Mesendoderm (in vitro differentiated cells): Measurements from ENCODE around the gene FGF3.
A peak's percentile ranks its signal among the peaks of the same experiment; 100 is the strongest.

Experiments used
- DNase-seq: peaks from one replicate; pipeline ENCODE4 v3.0.0; 2013
- H2AK5ac ChIP-seq: 2 replicates; pipeline ENCODE4 v1.6.1; 2013; ENCODE audit warnings: low read length, inconsistent platforms
- H2BK120ac ChIP-seq: 2 replicates; pipeline ENCODE4 v1.6.1; 2013; ENCODE audit warnings: low read depth, mild to moderate bottlenecking, low read length, moderate library complexity, mixed read lengths
- H2BK15ac ChIP-seq: replicated peaks from 2 replicates; pipeline ENCODE4 v1.6.1; 2013; ENCODE audit warnings: low read depth, mild to moderate bottlenecking, moderate library complexity
- H2BK5ac ChIP-seq: 2 replicates; pipeline ENCODE4 v1.6.1; 2013; ENCODE audit warnings: low read length, inconsistent platforms
- H3K18ac ChIP-seq: 2 replicates; pipeline ENCODE4 v1.6.1; 2013; ENCODE audit warnings: mild to moderate bottlenecking, low read length, mixed read lengths
- H3K23ac ChIP-seq: one replicate; pipeline ENCODE4 v1.6.1; 2013; ENCODE audit warnings: low read length
- H3K27ac ChIP-seq: 2 replicates; pipeline ENCODE4 v1.5.1; 2013; ENCODE audit warnings: low read depth, mild to moderate bottlenecking, inconsistent platforms, low read length, moderate library complexity
- H3K27me3 ChIP-seq: 2 replicates; pipeline ENCODE4 v1.6.1; 2013; ENCODE audit warnings: low read length, control low read depth, mild to moderate bottlenecking, inconsistent platforms; ENCODE audit not compliant: insufficient read depth, poor library complexity
- H3K36me3 ChIP-seq: 2 replicates; pipeline ENCODE4 v1.6.1; 2013; ENCODE audit warnings: low read length, inconsistent platforms; ENCODE audit not compliant: control insufficient read depth, insufficient read depth
- H3K4ac ChIP-seq: one replicate; pipeline ENCODE4 v1.6.1; 2013; ENCODE audit warnings: low read depth, mild to moderate bottlenecking, low read length, moderate library complexity
- H3K4me1 ChIP-seq: 2 replicates; pipeline ENCODE4 v1.6.1; 2013; ENCODE audit warnings: low read depth, low read length, inconsistent platforms; ENCODE audit not compliant: control insufficient read depth
- H3K4me2 ChIP-seq: 2 replicates; pipeline ENCODE4 v1.6.1; 2013; ENCODE audit warnings: low read length
- H3K4me3 ChIP-seq: 2 replicates; pipeline ENCODE4 v1.5.1; 2013; ENCODE audit warnings: mild to moderate bottlenecking, low read length
- H3K56ac ChIP-seq: one replicate; pipeline ENCODE4 v1.6.1; 2013; ENCODE audit warnings: low read length
- H3K79me1 ChIP-seq: 2 replicates; pipeline ENCODE4 v1.6.1; 2013; ENCODE audit warnings: low read length, inconsistent platforms
- H3K79me2 ChIP-seq: 2 replicates; pipeline ENCODE4 v1.6.1; 2013; ENCODE audit warnings: mild to moderate bottlenecking, low read length; ENCODE audit not compliant: control insufficient read depth, insufficient read depth
- H3K9ac ChIP-seq: 2 replicates; pipeline ENCODE4 v1.6.1; 2013; ENCODE audit warnings: low read length, inconsistent platforms
- H4K5ac ChIP-seq: one replicate; pipeline ENCODE4 v1.6.1; 2013; ENCODE audit warnings: low read length
- H4K8ac ChIP-seq: one replicate; pipeline ENCODE4 v1.6.1; 2013; ENCODE audit warnings: low read depth, mild to moderate bottlenecking, control low read depth, low read length, moderate library complexity
- WGBS: extraction: QIAGEN DNeasy Blood & Tissue Kit; methylation state at CpG from one replicate; pipeline ENCODE4 v1.1.7; 2013; ENCODE audit warnings: low lambda C conversion rate, missing lambda C conversion rate; ENCODE audit not compliant: insufficient coverage; ENCODE audit errors: extremely low coverage; 5-methylcytosine and 5-hydroxymethylcytosine counted together

FGF3 gene

DNA sequence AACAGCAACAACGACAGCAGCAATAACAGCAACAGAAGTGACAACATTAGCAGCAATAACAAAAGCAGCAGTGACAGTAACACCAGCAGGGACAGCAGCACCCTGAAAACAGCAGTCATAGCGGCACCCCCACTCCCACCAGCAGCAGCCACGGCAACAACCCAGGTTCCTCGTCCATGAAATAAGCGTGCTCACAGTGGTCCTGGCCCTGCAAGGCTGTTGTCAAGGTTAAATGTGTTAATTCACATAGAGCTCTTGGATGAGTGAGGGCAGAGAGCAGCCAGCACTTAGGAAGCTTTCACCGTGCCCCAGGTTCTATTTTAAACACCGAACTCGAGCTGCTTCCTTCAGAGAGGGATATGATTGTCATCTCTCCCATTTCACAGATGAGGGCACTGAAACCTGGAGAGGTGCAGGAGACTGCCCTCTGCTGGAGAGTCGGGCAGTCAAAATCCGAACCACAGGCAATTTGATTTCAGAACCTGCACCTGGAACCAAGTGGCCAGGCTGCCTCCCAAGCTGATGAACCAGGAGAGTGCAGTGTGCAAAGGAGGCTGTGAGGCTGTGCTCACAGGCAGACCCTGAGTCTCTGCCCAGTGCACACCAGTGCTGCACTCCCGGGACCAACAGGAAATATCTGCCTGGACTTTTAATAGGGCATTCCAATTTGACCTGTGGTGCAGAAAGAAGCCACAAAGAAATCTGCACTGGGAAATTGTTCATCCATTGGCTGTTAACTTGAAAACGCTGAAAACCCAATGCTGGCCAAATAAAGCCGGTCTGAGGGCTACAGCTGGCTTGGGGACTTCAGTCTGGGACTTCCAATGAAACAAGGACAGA, 22.9 kb upstream of the FGF3 start:
- Histone ChIP-seq H3K4me3 (no peak overlapping the region), H3K36me3 (no peaks in the 10 kb centered on the region), H2AK5ac (no peak overlapping the region), H3K4me2 (no peak overlapping the region), H3K4ac (no peak overlapping the region), H3K18ac (no peak overlapping the region), H3K27me3 (peaks cover 2% of the 10 kb centered on the region), H4K5ac (no peak overlapping the region), H2BK15ac (no peak overlapping the region), H3K79me2 (no peaks in the 10 kb centered on the region), H4K8ac (no peak overlapping the region), H3K9ac (no peak overlapping the region), H3K27ac (no peak overlapping the region), H3K23ac (no peak overlapping the region), H3K4me1 (no peaks in the 10 kb centered on the region), H3K79me1 (no peaks in the 10 kb centered on the region), H3K56ac (no peak overlapping the region), H2BK120ac (no peak overlapping the region), H2BK5ac (no peak overlapping the region)
- peak; percentile 57 for DNase-seq
- no CpG with 5 or more reads among the region's 13 CpGs for WGBS

DNA sequence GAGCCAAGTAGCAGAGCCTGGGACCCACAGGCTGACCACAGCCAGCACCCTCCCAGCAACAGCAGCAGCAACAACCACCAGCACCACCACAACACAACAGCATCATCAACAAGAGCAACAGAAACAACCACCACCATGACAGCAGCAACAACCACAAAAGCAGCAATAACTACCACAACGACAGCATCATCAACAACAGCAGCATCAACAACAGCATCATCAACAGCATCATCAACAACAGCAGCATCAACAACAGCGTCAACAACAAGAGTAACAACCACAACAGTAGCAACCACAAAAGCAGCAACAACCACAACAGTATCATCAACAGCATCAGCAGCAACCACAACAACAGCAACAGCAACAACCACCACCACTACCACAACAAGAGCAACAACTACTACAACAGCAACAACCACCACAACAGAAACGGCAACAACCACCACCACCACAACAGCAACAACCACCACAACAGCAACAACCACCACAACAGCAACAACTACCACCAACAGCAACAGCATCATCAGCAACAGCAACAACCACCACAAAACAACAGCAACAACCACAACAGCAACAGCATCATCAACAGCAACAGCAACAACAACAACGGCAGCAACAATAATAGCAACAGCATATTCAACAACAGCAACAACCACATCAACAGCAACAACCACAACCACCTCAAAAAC, 22.1 kb upstream of the FGF3 start:
- no peak overlapping the region for H3K27ac ChIP-seq
- no peak overlapping the region for H3K18ac ChIP-seq
- H3K56ac ChIP-seq, result no peak overlapping the region
- DNase-seq, result no peak
- H4K5ac ChIP-seq, result no peak overlapping the region
- H3K4me2 ChIP-seq, result no peak overlapping the region
- no peak overlapping the region for H3K9ac ChIP-seq
- no peak overlapping the region for H2BK15ac ChIP-seq
- H3K36me3 ChIP-seq, result no peaks in the 10 kb centered on the region
- no peak overlapping the region for H3K4me3 ChIP-seq
- WGBS, result no CpG with 5 or more reads among the region's 4 CpGs
- no peaks in the 10 kb centered on the region for H3K79me1 ChIP-seq
- no peak overlapping the region for H4K8ac ChIP-seq
- H3K79me2 ChIP-seq, result no peaks in the 10 kb centered on the region
- no peak overlapping the region for H3K4ac ChIP-seq
- no peak overlapping the region for H2BK5ac ChIP-seq
- no peak overlapping the region for H2BK120ac ChIP-seq
- no peak overlapping the region for H3K23ac ChIP-seq
- H2AK5ac ChIP-seq, result no peak overlapping the region
- H3K4me1 ChIP-seq, result no peaks in the 10 kb centered on the region
- H3K27me3 ChIP-seq, result no peaks in the 10 kb centered on the region

DNA sequence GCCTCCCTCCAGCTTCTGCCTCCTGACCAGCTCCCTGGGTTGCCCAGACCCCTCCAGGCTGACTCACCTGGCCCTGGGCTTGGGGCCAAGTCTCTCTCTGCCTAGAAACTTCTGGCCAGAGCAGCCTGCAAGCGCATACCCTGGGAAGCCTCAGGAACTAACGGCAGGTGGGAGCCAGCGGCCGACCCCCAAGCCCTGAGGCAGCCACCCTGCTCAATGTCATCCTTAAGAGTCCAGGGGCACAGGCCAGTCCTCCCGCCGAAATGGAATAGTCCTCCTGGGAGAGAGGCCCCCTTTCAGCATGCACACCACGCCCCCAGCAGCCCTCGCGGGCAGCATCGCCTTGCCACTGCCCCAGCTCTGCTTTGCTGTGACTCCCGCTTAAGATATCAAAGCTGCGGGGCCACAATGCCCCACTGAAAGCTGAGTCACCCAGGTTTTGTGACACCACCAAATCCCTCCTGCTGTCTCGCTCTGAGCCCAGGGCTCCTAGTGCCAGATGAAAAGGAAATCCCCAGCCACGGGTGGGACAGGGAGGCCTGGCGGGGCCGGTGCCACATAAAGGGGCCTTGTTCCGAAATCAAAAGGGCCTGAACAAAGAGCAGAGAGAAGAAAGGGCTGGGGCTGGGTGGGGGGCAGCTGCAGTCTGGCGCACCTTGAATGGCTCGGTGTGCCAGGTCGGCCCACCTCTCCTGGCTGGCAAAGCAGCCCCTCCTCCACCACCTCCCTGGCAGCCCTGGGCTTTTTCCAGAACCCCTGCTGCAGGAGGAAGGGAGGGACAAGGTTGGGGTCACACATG, 21.4 kb upstream of the FGF3 start:
- H3K4ac ChIP-seq, result no peak overlapping the region

DNA sequence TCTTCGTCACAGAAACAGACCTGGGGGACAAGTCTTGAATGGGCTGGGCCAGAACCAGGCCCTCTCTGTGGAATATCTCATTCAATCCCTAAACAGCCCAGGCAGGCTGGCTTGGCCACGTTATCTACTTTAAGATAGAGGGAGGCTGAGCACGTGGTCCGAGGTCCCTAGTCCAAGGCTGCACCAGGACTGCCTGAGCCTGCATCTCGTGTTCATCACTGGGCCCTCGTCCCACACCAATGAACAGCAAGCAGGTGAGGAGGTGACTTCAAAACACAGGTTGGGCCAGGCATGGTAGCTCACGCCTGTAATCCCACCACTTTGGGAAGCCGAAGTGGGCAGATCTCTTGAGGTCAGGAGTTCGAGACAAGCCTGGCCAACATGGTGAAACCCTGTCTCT, 20.3 kb upstream of the FGF3 start:
- H2BK5ac ChIP-seq, result no peak overlapping the region
- no peaks in the 10 kb centered on the region for H3K36me3 ChIP-seq
- no peak overlapping the region for H2BK15ac ChIP-seq
- H3K18ac ChIP-seq, result no peak overlapping the region
- no peak for DNase-seq
- no peak overlapping the region for H3K23ac ChIP-seq
- H3K9ac ChIP-seq, result no peak overlapping the region
- H3K4ac ChIP-seq, result no peak overlapping the region
- no peak overlapping the region for H2BK120ac ChIP-seq
- H3K79me2 ChIP-seq, result no peaks in the 10 kb centered on the region
- H3K27me3 ChIP-seq, result no peaks in the 10 kb centered on the region
- no peak overlapping the region for H4K8ac ChIP-seq
- no peak overlapping the region for H3K27ac ChIP-seq
- no peak overlapping the region for H3K4me2 ChIP-seq
- H4K5ac ChIP-seq, result no peak overlapping the region
- H2AK5ac ChIP-seq, result no peak overlapping the region
- no peak overlapping the region for H3K4me3 ChIP-seq
- no peak overlapping the region for H3K56ac ChIP-seq
- H3K79me1 ChIP-seq, result no peaks in the 10 kb centered on the region
- no CpG with 5 or more reads among the region's 9 CpGs for WGBS
- H3K4me1 ChIP-seq, result no peaks in the 10 kb centered on the region

More for the DNA sequence above, 21.4 kb upstream of the FGF3 start:
- Histone ChIP-seq H3K18ac (no peak overlapping the region), H3K27me3 (no peaks in the 10 kb centered on the region), H3K27ac (no peak overlapping the region), H2AK5ac (no peak overlapping the region), H3K56ac (no peak overlapping the region), H3K36me3 (no peaks in the 10 kb centered on the region), H3K4me2 (no peak overlapping the region), H3K4me1 (no peaks in the 10 kb centered on the region), H2BK120ac (no peak overlapping the region), H2BK5ac (no peak overlapping the region), H4K8ac (no peak overlapping the region), H3K79me2 (no peaks in the 10 kb centered on the region), H3K9ac (no peak overlapping the region), H3K23ac (no peak overlapping the region), H3K4me3 (no peak overlapping the region), H2BK15ac (no peak overlapping the region), H4K5ac (no peak overlapping the region), H3K79me1 (no peaks in the 10 kb centered on the region)
- WGBS, result no CpG with 5 or more reads among the region's 20 CpGs
- no peak for DNase-seq

DNA sequence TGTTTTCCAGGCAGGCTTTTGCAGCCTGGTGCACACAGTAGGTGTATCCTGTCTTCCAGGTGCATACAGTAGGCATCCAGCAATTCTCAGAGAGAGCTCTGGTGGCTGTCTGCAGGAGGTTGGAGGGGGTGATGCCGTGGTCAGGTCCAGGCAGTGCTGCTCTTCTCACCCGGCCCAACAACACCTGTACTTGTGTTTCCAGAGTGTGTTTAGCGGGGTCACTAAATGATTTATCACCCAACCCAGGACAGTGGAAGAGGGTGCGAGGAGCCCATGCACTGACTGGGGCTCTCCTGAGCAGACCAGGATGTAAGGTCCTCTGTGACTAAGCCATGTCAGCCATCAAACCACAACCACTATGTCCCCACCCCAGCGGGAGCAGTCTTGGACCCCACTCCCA, 18.6 kb upstream of the FGF3 start:
- H3K27me3 ChIP-seq, result no peaks in the 10 kb centered on the region
- H4K8ac ChIP-seq, result no peak overlapping the region
- no peak overlapping the region for H3K18ac ChIP-seq
- H2AK5ac ChIP-seq, result no peak overlapping the region
- H3K4me1 ChIP-seq, result no peaks in the 10 kb centered on the region
- H3K56ac ChIP-seq, result no peak overlapping the region
- WGBS, result no CpG with 5 or more reads among the region's 5 CpGs
- H3K4ac ChIP-seq, result no peak overlapping the region
- H3K27ac ChIP-seq, result no peak overlapping the region
- no peaks in the 10 kb centered on the region for H3K79me1 ChIP-seq
- H3K4me3 ChIP-seq, result no peak overlapping the region
- H3K4me2 ChIP-seq, result no peak overlapping the region
- H2BK5ac ChIP-seq, result no peak overlapping the region
- no peak overlapping the region for H2BK15ac ChIP-seq
- DNase-seq, result no peak
- H3K9ac ChIP-seq, result no peak overlapping the region
- no peaks in the 10 kb centered on the region for H3K79me2 ChIP-seq
- no peak overlapping the region for H3K23ac ChIP-seq
- H3K36me3 ChIP-seq, result no peaks in the 10 kb centered on the region
- no peak overlapping the region for H2BK120ac ChIP-seq
- H4K5ac ChIP-seq, result no peak overlapping the region
